ENCODE data around the gene PPIG.
A peak's percentile ranks its signal among the peaks of the same experiment; 100 is the strongest.
"Not testable (repeated sequence)": the region's sequence is repeated elsewhere in the genome, so short reads cannot be mapped to it uniquely, and the experiment has no call there.

PPIG gene

DNA sequence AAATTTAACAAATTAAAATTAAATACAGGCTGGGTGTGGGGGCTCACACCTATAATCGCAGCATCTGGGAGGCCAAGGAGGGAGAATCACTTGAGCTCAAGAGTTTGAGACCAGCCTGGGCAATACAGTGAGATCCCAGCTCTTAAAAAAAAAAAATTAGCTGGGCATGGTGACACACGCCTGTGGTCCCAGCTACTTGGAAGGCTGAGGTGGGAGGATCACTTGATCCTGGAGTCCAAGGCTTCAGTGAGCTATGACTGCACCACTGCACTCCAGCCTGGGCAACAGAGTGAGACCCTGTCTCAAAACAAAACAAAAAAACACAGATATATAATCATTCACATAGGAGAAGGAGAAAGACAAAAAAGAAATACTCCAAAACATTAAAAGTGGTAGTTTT is 44.7 kb upstream of the PPIG start:
- TF ChIP-seq ZNF121 (tag by site-specific recombination; IDR thresholded peaks at IDR 0.05): peak; percentile 70
- H3K4me1 ChIP-seq (ENCODE audit: control insufficient read depth, insufficient read depth, low read length); POLR2A ChIA-PET; H3K9me3 ChIP-seq (ENCODE audit: control insufficient read depth, insufficient read depth, low read depth, low read length); H3K4me3 ChIP-seq (ENCODE audit: low read depth, low read length); H3K27ac ChIP-seq (ENCODE audit: extremely low read depth, low read depth, low read length): not testable (repeated sequence)
- peaks cover 23 to 47% of the 10 kb centered on the region in 2 experiments for H3K36me3 ChIP-seq (ENCODE audit: control insufficient read depth in 2 of 2, insufficient read depth in 1 of 2, low read length in 2 of 2)
- CTCF ChIA-PET: interaction anchor here (0.6 to 0.7 kb wide), 2 partner anchors 387 to 1231 kb away, joined by 3 read pairs; no protein-coding TSS in a partner anchor

DNA sequence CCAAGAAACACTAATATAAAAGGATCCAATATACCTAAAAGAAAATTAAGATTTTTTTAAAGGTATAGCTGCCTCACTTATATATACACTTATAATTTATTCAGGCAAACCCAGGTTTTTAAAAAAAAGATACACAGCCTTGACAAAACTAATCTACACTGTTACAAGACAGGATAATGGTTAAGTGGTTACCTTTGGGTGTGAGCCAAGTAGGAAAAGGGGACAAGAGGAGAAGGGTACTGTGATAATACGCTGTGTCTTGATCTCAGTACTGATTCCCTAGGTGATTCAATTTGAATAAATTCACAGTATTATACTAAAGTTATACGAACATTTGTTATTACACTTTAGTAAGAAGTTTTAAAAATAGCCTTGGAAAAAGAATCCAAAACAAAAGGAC is 44.0 kb upstream of the PPIG start:
- Histone ChIP-seq H3K4me1 (ENCODE audit: control insufficient read depth, insufficient read depth, low read length) (0 out of 2 replicates have a peak, but pooled peaks cover 2% of the 10 kb centered on the region), H3K9me3 (ENCODE audit: control insufficient read depth, insufficient read depth, low read depth, low read length) (no peaks in the 10 kb centered on the region), H3K4me3 (ENCODE audit: low read depth, low read length) (no peak overlapping the region), H3K27ac (ENCODE audit: extremely low read depth, low read depth, low read length) (no peak overlapping the region), H3K36me3 (ENCODE audit: control insufficient read depth in 2 of 2, insufficient read depth in 1 of 2, low read length in 2 of 2) (peaks cover 21 to 45% of the 10 kb centered on the region in 2 experiments)
- POLR2A ChIA-PET: no interaction called here
- CTCF ChIA-PET: no interaction called here
- TF ChIP-seq, protein P1, sequence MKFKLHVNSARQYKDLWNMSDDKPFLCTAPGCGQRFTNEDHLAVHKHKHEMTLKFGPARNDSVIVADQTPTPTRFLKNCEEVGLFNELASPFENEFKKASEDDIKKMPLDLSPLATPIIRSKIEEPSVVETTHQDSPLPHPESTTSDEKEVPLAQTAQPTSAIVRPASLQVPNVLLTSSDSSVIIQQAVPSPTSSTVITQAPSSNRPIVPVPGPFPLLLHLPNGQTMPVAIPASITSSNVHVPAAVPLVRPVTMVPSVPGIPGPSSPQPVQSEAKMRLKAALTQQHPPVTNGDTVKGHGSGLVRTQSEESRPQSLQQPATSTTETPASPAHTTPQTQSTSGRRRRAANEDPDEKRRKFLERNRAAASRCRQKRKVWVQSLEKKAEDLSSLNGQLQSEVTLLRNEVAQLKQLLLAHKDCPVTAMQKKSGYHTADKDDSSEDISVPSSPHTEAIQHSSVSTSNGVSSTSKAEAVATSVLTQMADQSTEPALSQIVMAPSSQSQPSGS (tag by site-specific recombination; IDR thresholded peaks at IDR 0.05; ENCODE audit: low read depth): no peak
- no peak for TF ChIP-seq ZNF10 (tag by site-specific recombination; IDR thresholded peaks at IDR 0.05)
- TF ChIP-seq, protein P2, sequence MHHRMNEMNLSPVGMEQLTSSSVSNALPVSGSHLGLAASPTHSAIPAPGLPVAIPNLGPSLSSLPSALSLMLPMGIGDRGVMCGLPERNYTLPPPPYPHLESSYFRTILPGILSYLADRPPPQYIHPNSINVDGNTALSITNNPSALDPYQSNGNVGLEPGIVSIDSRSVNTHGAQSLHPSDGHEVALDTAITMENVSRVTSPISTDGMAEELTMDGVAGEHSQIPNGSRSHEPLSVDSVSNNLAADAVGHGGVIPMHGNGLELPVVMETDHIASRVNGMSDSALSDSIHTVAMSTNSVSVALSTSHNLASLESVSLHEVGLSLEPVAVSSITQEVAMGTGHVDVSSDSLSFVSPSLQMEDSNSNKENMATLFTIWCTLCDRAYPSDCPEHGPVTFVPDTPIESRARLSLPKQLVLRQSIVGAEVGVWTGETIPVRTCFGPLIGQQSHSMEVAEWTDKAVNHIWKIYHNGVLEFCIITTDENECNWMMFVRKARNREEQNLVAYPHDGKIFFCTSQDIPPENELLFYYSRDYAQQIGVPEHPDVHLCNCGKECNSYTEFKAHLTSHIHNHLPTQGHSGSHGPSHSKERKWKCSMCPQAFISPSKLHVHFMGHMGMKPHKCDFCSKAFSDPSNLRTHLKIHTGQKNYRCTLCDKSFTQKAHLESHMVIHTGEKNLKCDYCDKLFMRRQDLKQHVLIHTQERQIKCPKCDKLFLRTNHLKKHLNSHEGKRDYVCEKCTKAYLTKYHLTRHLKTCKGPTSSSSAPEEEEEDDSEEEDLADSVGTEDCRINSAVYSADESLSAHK (tag by site-specific recombination; IDR thresholded peaks at IDR 0.05): no peak
- TF ChIP-seq, protein P3, sequence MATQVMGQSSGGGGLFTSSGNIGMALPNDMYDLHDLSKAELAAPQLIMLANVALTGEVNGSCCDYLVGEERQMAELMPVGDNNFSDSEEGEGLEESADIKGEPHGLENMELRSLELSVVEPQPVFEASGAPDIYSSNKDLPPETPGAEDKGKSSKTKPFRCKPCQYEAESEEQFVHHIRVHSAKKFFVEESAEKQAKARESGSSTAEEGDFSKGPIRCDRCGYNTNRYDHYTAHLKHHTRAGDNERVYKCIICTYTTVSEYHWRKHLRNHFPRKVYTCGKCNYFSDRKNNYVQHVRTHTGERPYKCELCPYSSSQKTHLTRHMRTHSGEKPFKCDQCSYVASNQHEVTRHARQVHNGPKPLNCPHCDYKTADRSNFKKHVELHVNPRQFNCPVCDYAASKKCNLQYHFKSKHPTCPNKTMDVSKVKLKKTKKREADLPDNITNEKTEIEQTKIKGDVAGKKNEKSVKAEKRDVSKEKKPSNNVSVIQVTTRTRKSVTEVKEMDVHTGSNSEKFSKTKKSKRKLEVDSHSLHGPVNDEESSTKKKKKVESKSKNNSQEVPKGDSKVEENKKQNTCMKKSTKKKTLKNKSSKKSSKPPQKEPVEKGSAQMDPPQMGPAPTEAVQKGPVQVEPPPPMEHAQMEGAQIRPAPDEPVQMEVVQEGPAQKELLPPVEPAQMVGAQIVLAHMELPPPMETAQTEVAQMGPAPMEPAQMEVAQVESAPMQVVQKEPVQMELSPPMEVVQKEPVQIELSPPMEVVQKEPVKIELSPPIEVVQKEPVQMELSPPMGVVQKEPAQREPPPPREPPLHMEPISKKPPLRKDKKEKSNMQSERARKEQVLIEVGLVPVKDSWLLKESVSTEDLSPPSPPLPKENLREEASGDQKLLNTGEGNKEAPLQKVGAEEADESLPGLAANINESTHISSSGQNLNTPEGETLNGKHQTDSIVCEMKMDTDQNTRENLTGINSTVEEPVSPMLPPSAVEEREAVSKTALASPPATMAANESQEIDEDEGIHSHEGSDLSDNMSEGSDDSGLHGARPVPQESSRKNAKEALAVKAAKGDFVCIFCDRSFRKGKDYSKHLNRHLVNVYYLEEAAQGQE (tag by site-specific recombination; IDR thresholded peaks at IDR 0.05): no peak
- no peak for TF ChIP-seq ZBTB21 (tag by site-specific recombination; IDR thresholded peaks at IDR 0.05)
- no peak for TF ChIP-seq ZNF707 (tag by site-specific recombination; IDR thresholded peaks at IDR 0.05)
- no peak for TF ChIP-seq MYNN (tag by site-specific recombination; IDR thresholded peaks at IDR 0.05; ENCODE audit: borderline replicate concordance)

DNA sequence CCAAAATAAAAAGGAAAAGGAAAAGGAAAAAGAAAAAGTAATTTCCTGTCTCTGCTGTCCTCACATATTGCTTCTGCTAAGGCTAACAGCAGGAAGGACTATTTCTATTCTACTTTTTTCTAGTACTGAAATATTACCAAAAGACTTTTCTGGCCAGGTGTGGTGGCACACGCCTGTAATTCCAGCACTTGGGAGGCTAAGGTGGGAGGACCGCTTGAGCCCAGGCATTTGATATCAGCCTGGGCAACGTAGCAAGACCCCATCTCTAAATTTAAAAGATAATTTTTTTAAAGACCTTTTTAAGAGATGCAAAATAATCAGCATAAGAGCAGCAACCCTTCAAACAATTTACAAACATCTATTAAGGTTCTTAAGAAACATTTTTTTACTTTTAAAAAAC is 41.7 kb upstream of the PPIG start:
- no peaks in the 10 kb centered on the region for H3K9me3 ChIP-seq (ENCODE audit: control insufficient read depth, insufficient read depth, low read depth, low read length)
- CTCF ChIA-PET: no interaction called here
- TF ChIP-seq, protein P4, sequence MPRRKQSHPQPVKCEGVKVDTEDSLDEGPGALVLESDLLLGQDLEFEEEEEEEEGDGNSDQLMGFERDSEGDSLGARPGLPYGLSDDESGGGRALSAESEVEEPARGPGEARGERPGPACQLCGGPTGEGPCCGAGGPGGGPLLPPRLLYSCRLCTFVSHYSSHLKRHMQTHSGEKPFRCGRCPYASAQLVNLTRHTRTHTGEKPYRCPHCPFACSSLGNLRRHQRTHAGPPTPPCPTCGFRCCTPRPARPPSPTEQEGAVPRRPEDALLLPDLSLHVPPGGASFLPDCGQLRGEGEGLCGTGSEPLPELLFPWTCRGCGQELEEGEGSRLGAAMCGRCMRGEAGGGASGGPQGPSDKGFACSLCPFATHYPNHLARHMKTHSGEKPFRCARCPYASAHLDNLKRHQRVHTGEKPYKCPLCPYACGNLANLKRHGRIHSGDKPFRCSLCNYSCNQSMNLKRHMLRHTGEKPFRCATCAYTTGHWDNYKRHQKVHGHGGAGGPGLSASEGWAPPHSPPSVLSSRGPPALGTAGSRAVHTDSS (tag by site-specific recombination; IDR thresholded peaks at IDR 0.05): no peak
- TF ChIP-seq ZNF121 (tag by site-specific recombination; IDR thresholded peaks at IDR 0.05): 0 out of 2 replicates have a peak, but pooled peaks have one; percentile 34
- TF ChIP-seq, protein P3 (tag by site-specific recombination; IDR thresholded peaks at IDR 0.05): no peak
- POLR2A ChIA-PET: no interaction called here
- H3K4me1 ChIP-seq (ENCODE audit: control insufficient read depth, insufficient read depth, low read length): 0 out of 2 replicates have a peak, but pooled peaks cover 2% of the 10 kb centered on the region
- no peak overlapping the region for H3K4me3 ChIP-seq (ENCODE audit: low read depth, low read length)
- H3K27ac ChIP-seq (ENCODE audit: extremely low read depth, low read depth, low read length): no peak overlapping the region
- peaks cover 17 to 57% of the 10 kb centered on the region in 2 experiments for H3K36me3 ChIP-seq (ENCODE audit: control insufficient read depth in 2 of 2, insufficient read depth in 1 of 2, low read length in 2 of 2)

Measured in HEK293 (cell line).